ENCODE measurements around the gene TNRC18.

- TF ChIP-seq CTCF (IDR thresholded peaks at IDR 0.05) (no peak), POLR2A (IDR thresholded peaks at IDR 0.05) (no peak), EP300 (IDR thresholded peaks at IDR 0.05) (no peak)
Observed at GRCh38 chr7:5463031-5463430, 39.4 kb upstream of the TNRC18 start.
